BJ (cell line): ENCODE results near the gene MAGOH. TPM values are rescaled to one million over a fixed set of nuclear protein-coding genes. Genes with fewer than 3 reads are reported as not detected.

Experiments
- CTCF ChIA-PET: fragments of 350-600 bp; formaldehyde crosslinking; extraction: SDS; loops from one replicate; lab custom pipeline; 2021; ENCODE audit warnings: antibody characterized with exemption, inconsistent platforms; lab: Yijun Ruan, JAX
- POLR2A ChIA-PET: fragments of 300-600 bp; sonication (Branson Sonifier 250); formaldehyde crosslinking; extraction: SDS; loops from one replicate; lab custom pipeline; 2021; ENCODE audit warnings: antibody characterized with exemption; lab: Charles Lee
- DNase-seq: peaks from one replicate; pipeline ENCODE4 v3.0.0-alpha.2; 2011; ENCODE audit warnings: low read depth
- H3K27me3 ChIP-seq: 2 replicates; pipeline ENCODE4 v1.6.0; 2011; ENCODE audit warnings: low read length; ENCODE audit not compliant: control insufficient read depth, insufficient read depth
- H3K36me3 ChIP-seq: 2 replicates; pipeline ENCODE4 v1.5.1; 2011; ENCODE audit warnings: low read length; ENCODE audit not compliant: control insufficient read depth, insufficient read depth
- H3K4me3 ChIP-seq: 2 replicates; pipeline ENCODE4 v1.5.1; 2011; ENCODE audit warnings: low read depth, mild to moderate bottlenecking, control low read depth, low read length
- CTCF ChIP-seq: IDR thresholded peaks from 2 replicates; pipeline ENCODE4 v1.5.1; 2011; ENCODE audit warnings: low read depth, mild to moderate bottlenecking, control low read depth, inconsistent platforms, low read length, moderate library complexity; ENCODE audit not compliant: insufficient read depth
- polyA plus RNA-seq: library from polyadenylated mRNA; depleted of rRNA; stranded (reverse); fragments of >200 nt; gene quantifications from 2 replicates; pipeline ENCODE4 v1.2.3, GENCODE V29; 2011

Gene MAGOH
- polyA plus RNA-seq, 1 experiment: 3.9 TPM

- Histone ChIP-seq H3K27me3 (no peaks in the 10 kb centered on the region), H3K36me3 (no peaks in the 10 kb centered on the region), H3K4me3 (peak within 1 kb of the TSS; percentile 78)
- CTCF ChIA-PET: interaction anchor here (1.0 to 1.4 kb wide), 3 partner anchors 11 to 197 kb away, joined by 3 to 8 read pairs (median 3); no protein-coding TSS in a partner anchor
- peak; percentile 25; the same call in 1 of the 2 replicates for TF ChIP-seq CTCF
- POLR2A ChIA-PET: interaction anchor here (0.5 kb wide), 1 partner anchor 288 kb away, joined by 6 read pairs; no protein-coding TSS in a partner anchor
- DNase-seq: peak; percentile 65
Measured at GRCh38 chr1:53196485-53197290, 41.6 kb downstream of the MAGOH start, which contains the start of gene CPT2. TSS of gene CPT2 (plus strand) at chr1:53196824. CDS start at chr1:53196944, 120 bp downstream.

- H3K36me3 ChIP-seq: no peaks in the 10 kb centered on the region
- TF ChIP-seq CTCF: no peak
- ChIA-PET POLR2A (interaction anchor here (0.5 kb wide), 1 partner anchor 287 kb away, joined by 6 read pairs; no protein-coding TSS in a partner anchor), CTCF (interaction anchor here (1.0 to 1.4 kb wide), 4 partner anchors 10 to 291 kb away, joined by 3 to 8 read pairs (median 4); no protein-coding TSS in a partner anchor)
- H3K4me3 ChIP-seq: peak overlapping the region; percentile 78
- no peaks in the 10 kb centered on the region for H3K27me3 ChIP-seq
- no peak for DNase-seq
Measured at GRCh38 chr1:53196017-53196484, 42.3 kb downstream of the MAGOH start.

- H3K4me3 ChIP-seq: no peak overlapping the region
- DNase-seq: no peak
- ChIA-PET POLR2A (no interaction called here), CTCF (interaction anchor here (1.0 to 1.5 kb wide), 4 partner anchors 9 to 290 kb away, joined by 3 to 8 read pairs (median 6); no protein-coding TSS in a partner anchor)
- H3K36me3 ChIP-seq: no peaks in the 10 kb centered on the region
- no peaks in the 10 kb centered on the region for H3K27me3 ChIP-seq
- no peak for TF ChIP-seq CTCF
Measured at GRCh38 chr1:53195246-53196016, 42.9 kb downstream of the MAGOH start.

GRCh38 chr1:53190210-53190611 lies 48.1 kb downstream of the MAGOH start:
- Histone ChIP-seq H3K36me3 (no peaks in the 10 kb centered on the region), H3K4me3 (no peak overlapping the region), H3K27me3 (no peaks in the 10 kb centered on the region)
- no peak for TF ChIP-seq CTCF
- POLR2A ChIA-PET: no interaction called here
- CTCF ChIA-PET: interaction anchor here (0.9 kb wide), 1 partner anchor 12 kb away, joined by 3 read pairs; no protein-coding TSS in a partner anchor
- no peak for DNase-seq
